PC-9 (cell line): ENCODE measurements around the gene STK32A.

ENCODE experiments used
- EZH2 ChIP-seq: fragments of 200-600 bp; sonication (generic); IDR thresholded peaks from 2 replicates; pipeline ENCODE4 v1.8.0; 2017; ENCODE audit warnings: antibody characterized with exemption, low read depth
- TF ChIP-seq, protein P1 (sequence below): fragments of 200-600 bp; sonication (generic); conservative IDR thresholded peaks from 2 replicates; pipeline ENCODE4 v1.6.1; 2017; ENCODE audit warnings: mixed run types, antibody characterized with exemption, mild to moderate bottlenecking, moderate library complexity

GRCh38 chr5:147377682-147378081 lies 142.9 kb downstream of the STK32A start:
- TF ChIP-seq EZH2: no peak
- TF ChIP-seq, protein P1, sequence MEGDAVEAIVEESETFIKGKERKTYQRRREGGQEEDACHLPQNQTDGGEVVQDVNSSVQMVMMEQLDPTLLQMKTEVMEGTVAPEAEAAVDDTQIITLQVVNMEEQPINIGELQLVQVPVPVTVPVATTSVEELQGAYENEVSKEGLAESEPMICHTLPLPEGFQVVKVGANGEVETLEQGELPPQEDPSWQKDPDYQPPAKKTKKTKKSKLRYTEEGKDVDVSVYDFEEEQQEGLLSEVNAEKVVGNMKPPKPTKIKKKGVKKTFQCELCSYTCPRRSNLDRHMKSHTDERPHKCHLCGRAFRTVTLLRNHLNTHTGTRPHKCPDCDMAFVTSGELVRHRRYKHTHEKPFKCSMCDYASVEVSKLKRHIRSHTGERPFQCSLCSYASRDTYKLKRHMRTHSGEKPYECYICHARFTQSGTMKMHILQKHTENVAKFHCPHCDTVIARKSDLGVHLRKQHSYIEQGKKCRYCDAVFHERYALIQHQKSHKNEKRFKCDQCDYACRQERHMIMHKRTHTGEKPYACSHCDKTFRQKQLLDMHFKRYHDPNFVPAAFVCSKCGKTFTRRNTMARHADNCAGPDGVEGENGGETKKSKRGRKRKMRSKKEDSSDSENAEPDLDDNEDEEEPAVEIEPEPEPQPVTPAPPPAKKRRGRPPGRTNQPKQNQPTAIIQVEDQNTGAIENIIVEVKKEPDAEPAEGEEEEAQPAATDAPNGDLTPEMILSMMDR: no peak
